ENCODE data around the gene ETV2. TPM values are rescaled to one million over a fixed set of nuclear protein-coding genes. Genes with fewer than 3 reads are reported as not detected.
A peak's percentile ranks its signal among the peaks of the same experiment; 100 is the strongest.

ETV2 gene
- total RNA-seq, 1 donor from 2014 or later: 0.45 TPM

DNA sequence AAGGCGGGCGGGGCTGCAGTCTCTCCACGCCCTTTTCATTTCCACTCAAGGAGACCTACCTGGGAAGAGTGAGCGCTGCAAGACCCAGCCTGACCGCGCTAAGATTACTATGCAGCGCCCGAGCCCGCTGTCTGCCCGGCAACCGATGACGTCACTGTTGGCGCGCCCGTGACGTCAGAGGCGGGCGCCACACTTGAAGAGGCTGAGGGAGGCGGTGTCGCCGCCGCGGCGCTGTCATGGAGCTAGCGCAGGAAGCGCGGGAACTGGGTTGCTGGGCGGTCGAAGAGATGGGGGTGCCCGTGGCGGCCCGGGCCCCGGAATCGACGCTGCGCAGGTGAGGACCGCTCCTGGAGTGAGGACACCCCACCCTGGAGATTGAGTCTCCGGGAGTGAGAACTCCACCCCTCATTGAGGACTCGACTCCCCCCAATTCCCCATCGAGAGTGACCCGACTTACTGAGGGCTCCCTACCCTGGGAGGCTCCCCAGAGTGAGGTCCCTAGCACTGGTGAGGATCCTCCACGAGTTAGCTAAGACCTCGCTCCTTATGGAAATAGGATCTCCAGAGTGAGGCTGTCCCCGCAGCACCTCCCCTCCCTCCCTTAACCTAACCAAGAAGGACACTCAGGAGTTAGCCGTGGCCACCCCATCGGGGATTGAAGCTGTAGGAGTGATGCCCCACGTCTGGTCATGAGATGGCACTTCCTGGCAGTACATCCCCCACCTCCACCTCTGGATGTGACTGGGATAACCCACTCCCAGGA is 28.8 kb upstream of the ETV2 start, which contains the start of gene HAUS5:
TSS of gene HAUS5 (plus strand) at position 177 of the 763 bp plus-strand sequence. CDS start at position 237, 60 bp downstream.
- peaks cover 15% of the 10 kb centered on the region for H3K27me3 Mint-ChIP-seq (ENCODE audit: low read depth, unreplicated experiment)
- peaks cover 3% of the 10 kb centered on the region for H3K36me3 Mint-ChIP-seq (ENCODE audit: low read depth, unreplicated experiment)
- Histone ChIP-seq H3K79me2 (ENCODE audit: insufficient read depth, low read length) (peaks cover 2% of the 10 kb centered on the region), H3K4me2 (ENCODE audit: low read length) (peak within 1 kb of the TSS; percentile 92), H3K4me3 (ENCODE audit: insufficient read depth, low read depth, low read length) (peak within 1 kb of the TSS; percentile 77), H3K4me1 (ENCODE audit: insufficient read depth, low read length) (no peaks in the 10 kb centered on the region), H3K9ac (ENCODE audit: low read length) (peak within 1 kb of the TSS; percentile 86), H4K20me1 (ENCODE audit: insufficient read depth, low read length) (no peaks in the 10 kb centered on the region), H3K27me3 (ENCODE audit: insufficient read depth, low read length) (peaks cover 2% of the 10 kb centered on the region), H3K27ac (ENCODE audit: low read depth, low read length) (peak within 1 kb of the TSS; percentile 63), H2AFZ (ENCODE audit: low read depth, low read length) (peak within 1 kb of the TSS; percentile 90), H3K9me3 (ENCODE audit: insufficient read depth, low read depth, low read length) (no peaks in the 10 kb centered on the region), H3K36me3 (ENCODE audit: insufficient read depth, low read length) (no peaks in the 10 kb centered on the region)
- no peaks in the 10 kb centered on the region for H3K4me1 Mint-ChIP-seq (ENCODE audit: low read depth, unreplicated experiment)
- peak; percentile 71 for DNase-seq (ENCODE audit: low read depth)
- TF ChIP-seq CTCF (IDR thresholded peaks at IDR 0.05; ENCODE audit: insufficient read depth, low read depth, low read length) (no peak), EZH2 (IDR thresholded peaks at IDR 0.05; ENCODE audit: insufficient read depth, low read length) (no peak)
- FAIRE-seq: no peak
- H3K27ac Mint-ChIP-seq (ENCODE audit: unreplicated experiment): peak within 1 kb of the TSS; percentile 75
- peak within 1 kb of the TSS; percentile 82 for H3K4me3 Mint-ChIP-seq (ENCODE audit: unreplicated experiment)
- H3K9me3 Mint-ChIP-seq (ENCODE audit: unreplicated experiment): peaks cover 10% of the 10 kb centered on the region

DNA sequence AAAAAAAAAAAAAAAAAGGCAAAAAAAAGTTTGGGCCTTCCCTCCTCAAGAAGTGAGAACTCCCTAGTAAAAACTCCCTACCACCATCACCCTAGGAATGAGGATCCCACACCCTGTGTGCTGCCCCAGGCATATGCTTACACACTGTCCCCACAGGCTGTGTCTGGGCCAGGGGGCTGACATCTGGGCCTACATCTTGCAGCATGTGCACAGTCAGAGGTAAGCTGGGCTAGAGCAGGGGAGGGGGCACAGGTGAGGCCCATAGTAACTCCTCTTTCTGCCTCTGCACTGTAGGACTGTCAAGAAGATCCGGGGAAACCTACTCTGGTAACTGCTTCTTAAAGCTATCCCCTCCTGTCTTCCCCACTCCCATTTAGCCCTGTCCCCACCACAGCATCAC is 28.0 kb upstream of the ETV2 start:
- TF ChIP-seq CTCF (IDR thresholded peaks at IDR 0.05; ENCODE audit: insufficient read depth, low read depth, low read length) (no peak), EZH2 (IDR thresholded peaks at IDR 0.05; ENCODE audit: insufficient read depth, low read length) (no peak)
- Histone ChIP-seq H3K36me3 (ENCODE audit: insufficient read depth, low read length) (no peaks in the 10 kb centered on the region), H3K4me3 (ENCODE audit: insufficient read depth, low read depth, low read length) (no peak overlapping the region), H3K9ac (ENCODE audit: low read length) (no peak overlapping the region), H3K9me3 (ENCODE audit: insufficient read depth, low read depth, low read length) (no peaks in the 10 kb centered on the region), H3K79me2 (ENCODE audit: insufficient read depth, low read length) (peaks cover 2% of the 10 kb centered on the region), H3K27me3 (ENCODE audit: insufficient read depth, low read length) (no peaks in the 10 kb centered on the region), H4K20me1 (ENCODE audit: insufficient read depth, low read length) (no peaks in the 10 kb centered on the region), H3K4me2 (ENCODE audit: low read length) (peak overlapping the region; percentile 92), H3K4me1 (ENCODE audit: insufficient read depth, low read length) (no peaks in the 10 kb centered on the region), H3K27ac (ENCODE audit: low read depth, low read length) (no peak overlapping the region), H2AFZ (ENCODE audit: low read depth, low read length) (no peak overlapping the region)
- H3K27me3 Mint-ChIP-seq (ENCODE audit: low read depth, unreplicated experiment): peaks cover 14% of the 10 kb centered on the region
- DNase-seq (ENCODE audit: low read depth) (no peak), FAIRE-seq (no peak)
- H3K4me1 Mint-ChIP-seq (ENCODE audit: low read depth, unreplicated experiment): no peaks in the 10 kb centered on the region
- H3K27ac Mint-ChIP-seq (ENCODE audit: unreplicated experiment): no peak overlapping the region
- H3K36me3 Mint-ChIP-seq (ENCODE audit: low read depth, unreplicated experiment): peaks cover 2% of the 10 kb centered on the region
- H3K9me3 Mint-ChIP-seq (ENCODE audit: unreplicated experiment): peaks cover 4% of the 10 kb centered on the region
- H3K4me3 Mint-ChIP-seq (ENCODE audit: unreplicated experiment): peak overlapping the region; percentile 82

- H3K27me3 ChIP-seq (ENCODE audit: insufficient read depth, low read length): no peaks in the 10 kb centered on the region
- no peak for FAIRE-seq
- H3K27me3 Mint-ChIP-seq (ENCODE audit: low read depth, unreplicated experiment): peaks cover 8% of the 10 kb centered on the region
- H3K4me1 ChIP-seq (ENCODE audit: insufficient read depth, low read length): no peaks in the 10 kb centered on the region
- H3K79me2 ChIP-seq (ENCODE audit: insufficient read depth, low read length): peaks cover 2% of the 10 kb centered on the region
- no peaks in the 10 kb centered on the region for H3K4me1 Mint-ChIP-seq (ENCODE audit: low read depth, unreplicated experiment)
- no peaks in the 10 kb centered on the region for H3K9me3 ChIP-seq (ENCODE audit: insufficient read depth, low read depth, low read length)
- no peaks in the 10 kb centered on the region for H3K9me3 Mint-ChIP-seq (ENCODE audit: unreplicated experiment)
- H3K9ac ChIP-seq (ENCODE audit: low read length): no peak overlapping the region
- H3K4me3 Mint-ChIP-seq (ENCODE audit: unreplicated experiment): no peak overlapping the region
- H3K4me2 ChIP-seq (ENCODE audit: low read length): no peak overlapping the region
- no peaks in the 10 kb centered on the region for H3K36me3 Mint-ChIP-seq (ENCODE audit: low read depth, unreplicated experiment)
- H4K20me1 ChIP-seq (ENCODE audit: insufficient read depth, low read length): no peaks in the 10 kb centered on the region
- no peak overlapping the region for H2AFZ ChIP-seq (ENCODE audit: low read depth, low read length)
- H3K27ac Mint-ChIP-seq (ENCODE audit: unreplicated experiment): no peak overlapping the region
- H3K27ac ChIP-seq (ENCODE audit: low read depth, low read length): no peak overlapping the region
- no peak for TF ChIP-seq EZH2 (IDR thresholded peaks at IDR 0.05; ENCODE audit: insufficient read depth, low read length)
- no peak for TF ChIP-seq CTCF (IDR thresholded peaks at IDR 0.05; ENCODE audit: insufficient read depth, low read depth, low read length)
- H3K4me3 ChIP-seq (ENCODE audit: insufficient read depth, low read depth, low read length): no peak overlapping the region
- DNase-seq (ENCODE audit: low read depth): no peak
- no peaks in the 10 kb centered on the region for H3K36me3 ChIP-seq (ENCODE audit: insufficient read depth, low read length)
Measured at GRCh38 chr19:35615036-35615435, 26.5 kb upstream of the ETV2 start.
